NCI-H2081 treated with DMSO at 0.1 percent for 48 hours (cell line): Measurements from ENCODE around the gene CDC27.
"Not testable (repeated sequence)": the region's sequence is repeated elsewhere in the genome, so short reads cannot be mapped to it uniquely, and the experiment has no call there.

ENCODE experiments used
- DNase-seq: peaks from one replicate; lab custom pipeline; 2025; lab: John Stamatoyannopoulos, UW

CDC27 gene

GRCh38 chr17:47219621-47220475 is 30.8 kb upstream of the CDC27 start:
- DNase-seq = no peak

- no peak for DNase-seq
Measured at GRCh38 chr17:47218896-47219430, 29.9 kb upstream of the CDC27 start.

- DNase-seq = not testable (repeated sequence)
Measured at GRCh38 chr17:47217279-47217678, 28.2 kb upstream of the CDC27 start.

GRCh38 chr17:47216821-47217220 is 27.7 kb upstream of the CDC27 start:
- not testable (repeated sequence) for DNase-seq

GRCh38 chr17:47214931-47215330 is 25.8 kb upstream of the CDC27 start:
- no peak for DNase-seq

- no peak for DNase-seq
Measured at GRCh38 chr17:47213540-47213939, 24.4 kb upstream of the CDC27 start.

GRCh38 chr17:47212458-47212857 is 23.4 kb upstream of the CDC27 start:
- DNase-seq = no peak

- no peak for DNase-seq
Measured at GRCh38 chr17:47210779-47211178, 21.7 kb upstream of the CDC27 start.

GRCh38 chr17:47210105-47210504 is 21.0 kb upstream of the CDC27 start:
- no peak for DNase-seq

GRCh38 chr17:47209499-47209898 is 20.4 kb upstream of the CDC27 start:
- DNase-seq = no peak

GRCh38 chr17:47208744-47209488 is 19.8 kb upstream of the CDC27 start, which contains the start of gene MYL4:
TSS of gene MYL4 (plus strand) at chr17:47209348. CDS start at chr17:47209423, 75 bp downstream.
- DNase-seq = no peak

- no peak for DNase-seq
Measured at GRCh38 chr17:47207143-47208067, 18.3 kb upstream of the CDC27 start.

- no peak for DNase-seq
Measured at GRCh38 chr17:47205419-47205963, 16.4 kb upstream of the CDC27 start.

- no peak for DNase-seq
Measured at GRCh38 chr17:47204722-47205418, 15.8 kb upstream of the CDC27 start.

- no peak for DNase-seq
Measured at GRCh38 chr17:47203984-47204721, 15.1 kb upstream of the CDC27 start.

- DNase-seq = no peak
Measured at GRCh38 chr17:47201166-47201565, 12.1 kb upstream of the CDC27 start.

GRCh38 chr17:47200325-47200664 is 11.2 kb upstream of the CDC27 start:
- DNase-seq = no peak

GRCh38 chr17:47199627-47200324 is 10.7 kb upstream of the CDC27 start:
- DNase-seq = no peak

- DNase-seq = no peak
Measured at GRCh38 chr17:47197821-47198220, 8.7 kb upstream of the CDC27 start.
